A673 (cell line): ENCODE data around the gene HCK. TPM values are rescaled to one million over a fixed set of nuclear protein-coding genes. Genes with fewer than 3 reads are reported as not detected.

Experiments used
- BruUV-seq: library from RNA; stranded (reverse); fragments of 400-500 nt; replicated peaks from 2 replicates; lab custom pipeline; 2021; lab: Mats Ljungman, UMichigan
- CTCF ChIA-PET: fragments of 300-600 bp; sonication (Branson Sonifier 250); formaldehyde crosslinking; loops from one replicate; lab custom pipeline; 2022; ENCODE audit warnings: antibody characterized with exemption; lab: Charles Lee
- POLR2A ChIA-PET: fragments of 300-600 bp; sonication (Branson Sonifier 250); formaldehyde crosslinking; loops from one replicate; lab custom pipeline; 2022; ENCODE audit warnings: antibody characterized with exemption; ENCODE audit not compliant: low non-redundant PET; lab: Charles Lee
- DNase-seq: peaks from one replicate; pipeline ENCODE4 v3.0.0-alpha.2; 2015; ENCODE audit warnings: low spot score
- H3K27ac ChIP-seq: fragments of 200-600 bp; sonication (generic); 2 replicates; pipeline ENCODE4 v1.5.1; 2016; ENCODE audit warnings: mixed run types, low read depth, mild to moderate bottlenecking, mixed read lengths, antibody characterized with exemption, low read length; ENCODE audit not compliant: poor library complexity, severe bottlenecking
- H3K27me3 ChIP-seq: fragments of 200-600 bp; sonication (generic); replicated peaks from 2 replicates; pipeline ENCODE4 v1.6.1; 2017; ENCODE audit warnings: mixed run types, low read depth, mild to moderate bottlenecking, mixed read lengths, antibody characterized with exemption, low read length; ENCODE audit not compliant: insufficient read depth, poor library complexity
- H3K36me3 ChIP-seq: fragments of 200-600 bp; sonication (generic); 2 replicates; pipeline ENCODE4 v1.6.1; 2016; ENCODE audit warnings: mixed run types, mild to moderate bottlenecking, mixed read lengths, antibody characterized with exemption, low read length; ENCODE audit not compliant: insufficient read depth, poor library complexity, severe bottlenecking
- H3K4me1 ChIP-seq: fragments of 200-600 bp; sonication (generic); 2 replicates; pipeline ENCODE4 v1.6.1; 2017; ENCODE audit warnings: mixed run types, mild to moderate bottlenecking, mixed read lengths, antibody characterized with exemption, low read length; ENCODE audit not compliant: insufficient read depth, poor library complexity, severe bottlenecking
- H3K4me3 ChIP-seq: fragments of 200-600 bp; sonication (generic); 2 replicates; pipeline ENCODE4 v1.5.1; 2016; ENCODE audit warnings: low read depth, mixed run types, mild to moderate bottlenecking, mixed read lengths, low read length; ENCODE audit not compliant: poor library complexity, severe bottlenecking
- H3K9me3 ChIP-seq: fragments of 200-600 bp; sonication (generic); 2 replicates; pipeline ENCODE4 v1.6.1; 2016; ENCODE audit warnings: mixed run types, low read depth, mild to moderate bottlenecking, mixed read lengths, antibody characterized with exemption, low read length; ENCODE audit not compliant: poor library complexity, severe bottlenecking
- EZH2 ChIP-seq: fragments of 200-600 bp; sonication (generic); IDR thresholded peaks from 2 replicates; pipeline ENCODE4 v1.6.1; 2017; ENCODE audit warnings: borderline replicate concordance, low read depth, mild to moderate bottlenecking, mixed read lengths, antibody characterized with exemption, low read length; ENCODE audit not compliant: poor library complexity, severe bottlenecking
- intact Hi-C: fragments of 100-400 bp; cut with micrococcal nuclease; formaldehyde crosslinking; loops from one replicate; pipeline ENCODE4 v1.10.0; 2022; ENCODE audit not compliant: unreplicated experiment
- total RNA-seq: library from RNA; stranded (reverse); gene quantifications from 2 replicates; pipeline ENCODE4 v1.2.3, GENCODE V29; 2021
- TF ChIP-seq, protein P1 (sequence below): fragments of 300-800, 200-600 bp; sonication (generic); conservative IDR thresholded peaks from 2 replicates; pipeline ENCODE4 v1.5.1; 2017; ENCODE audit warnings: low read depth, mild to moderate bottlenecking, antibody characterized with exemption, low read length, moderate library complexity, mixed read lengths

Gene HCK
- total RNA-seq, 1 experiment from 2014 or later: not detected

DNA sequence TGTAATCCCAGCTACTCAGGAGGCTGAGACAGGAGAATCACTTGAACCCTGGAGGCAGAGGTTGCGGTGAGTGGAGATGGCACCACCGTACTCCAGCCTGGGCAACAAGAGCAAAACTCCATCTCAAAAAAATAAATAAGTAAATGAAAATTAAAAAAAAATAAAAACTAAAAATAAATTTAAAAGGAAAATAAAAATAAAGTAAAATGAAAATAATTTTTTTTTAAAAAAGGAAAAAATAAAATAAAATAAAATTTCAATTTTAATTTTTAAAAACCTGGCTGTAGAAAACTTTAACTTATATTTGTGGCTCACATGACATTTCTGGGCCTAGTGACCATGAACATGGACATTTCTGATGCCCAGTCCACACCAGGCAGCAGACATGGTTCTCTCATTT, 16.1 kb downstream of the HCK start:
- Histone ChIP-seq H3K9me3 (no peaks in the 10 kb centered on the region), H3K27ac (no peak overlapping the region), H3K27me3 (no peaks in the 10 kb centered on the region), H3K4me1 (no peaks in the 10 kb centered on the region), H3K36me3 (no peaks in the 10 kb centered on the region), H3K4me3 (no peak overlapping the region)
- DNase-seq: no peak
- no TSS peak for BruUV-seq
- ChIA-PET POLR2A (no interaction called here), CTCF (no interaction called here)
- intact Hi-C loops: no loop called here
- TF ChIP-seq, protein P1, sequence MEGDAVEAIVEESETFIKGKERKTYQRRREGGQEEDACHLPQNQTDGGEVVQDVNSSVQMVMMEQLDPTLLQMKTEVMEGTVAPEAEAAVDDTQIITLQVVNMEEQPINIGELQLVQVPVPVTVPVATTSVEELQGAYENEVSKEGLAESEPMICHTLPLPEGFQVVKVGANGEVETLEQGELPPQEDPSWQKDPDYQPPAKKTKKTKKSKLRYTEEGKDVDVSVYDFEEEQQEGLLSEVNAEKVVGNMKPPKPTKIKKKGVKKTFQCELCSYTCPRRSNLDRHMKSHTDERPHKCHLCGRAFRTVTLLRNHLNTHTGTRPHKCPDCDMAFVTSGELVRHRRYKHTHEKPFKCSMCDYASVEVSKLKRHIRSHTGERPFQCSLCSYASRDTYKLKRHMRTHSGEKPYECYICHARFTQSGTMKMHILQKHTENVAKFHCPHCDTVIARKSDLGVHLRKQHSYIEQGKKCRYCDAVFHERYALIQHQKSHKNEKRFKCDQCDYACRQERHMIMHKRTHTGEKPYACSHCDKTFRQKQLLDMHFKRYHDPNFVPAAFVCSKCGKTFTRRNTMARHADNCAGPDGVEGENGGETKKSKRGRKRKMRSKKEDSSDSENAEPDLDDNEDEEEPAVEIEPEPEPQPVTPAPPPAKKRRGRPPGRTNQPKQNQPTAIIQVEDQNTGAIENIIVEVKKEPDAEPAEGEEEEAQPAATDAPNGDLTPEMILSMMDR: no peak
- no peak for TF ChIP-seq EZH2

DNA sequence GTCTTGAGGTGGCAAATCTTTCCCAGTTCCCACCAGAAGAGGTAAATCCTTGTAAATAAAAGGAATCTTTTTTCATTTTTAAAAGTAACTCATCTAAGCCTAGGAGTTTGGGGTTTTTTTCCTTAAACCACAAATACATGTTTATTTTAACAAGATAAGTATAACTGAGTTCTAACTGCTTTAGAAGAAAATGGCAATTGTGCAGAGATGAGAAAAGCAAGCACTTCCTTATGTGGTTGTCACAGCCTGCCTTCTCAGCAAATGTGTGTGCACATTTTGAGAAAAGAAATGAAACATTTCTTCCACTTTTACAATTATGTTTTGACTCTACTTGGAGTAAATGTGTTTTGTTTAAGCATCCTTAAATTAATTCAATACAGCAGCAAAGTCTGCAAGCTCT, 17.7 kb downstream of the HCK start:
- BruUV-seq: no TSS peak
- POLR2A ChIA-PET: no interaction called here
- intact Hi-C loops: no loop called here
- H3K36me3 ChIP-seq: no peaks in the 10 kb centered on the region
- TF ChIP-seq EZH2: no peak
- TF ChIP-seq, protein P1: no peak
- no peak overlapping the region for H3K4me3 ChIP-seq
- no peak overlapping the region for H3K27ac ChIP-seq
- peaks cover 5% of the 10 kb centered on the region for H3K27me3 ChIP-seq
- no peaks in the 10 kb centered on the region for H3K9me3 ChIP-seq
- no peaks in the 10 kb centered on the region for H3K4me1 ChIP-seq
- DNase-seq: no peak
- CTCF ChIA-PET: no interaction called here

DNA sequence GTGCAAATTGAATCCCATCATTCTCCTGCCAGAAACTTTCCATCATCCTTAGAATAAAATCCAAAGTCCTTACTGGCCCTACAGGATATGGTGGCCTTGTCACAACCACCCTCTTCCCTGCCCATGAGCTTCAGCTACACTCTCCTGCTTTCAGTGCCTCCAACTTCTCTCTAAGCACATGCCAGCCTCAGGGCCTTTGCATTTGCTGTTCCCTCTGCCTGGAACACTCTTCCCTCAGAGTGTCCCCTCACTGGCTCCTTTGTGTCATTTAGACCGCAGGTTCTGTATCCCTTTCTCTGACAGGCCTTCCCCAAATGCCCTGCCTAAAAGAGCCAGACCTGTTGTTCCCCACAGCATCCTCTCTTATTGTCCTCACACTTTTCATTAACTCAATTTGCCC, 18.2 kb downstream of the HCK start:
- Histone ChIP-seq H3K9me3 (no peaks in the 10 kb centered on the region), H3K27ac (no peak overlapping the region), H3K36me3 (no peaks in the 10 kb centered on the region), H3K27me3 (peaks cover 9% of the 10 kb centered on the region), H3K4me3 (no peak overlapping the region), H3K4me1 (no peaks in the 10 kb centered on the region)
- BruUV-seq: no TSS peak
- ChIA-PET CTCF (no interaction called here), POLR2A (no interaction called here)
- intact Hi-C loops: no loop called here
- DNase-seq: no peak
- TF ChIP-seq EZH2: no peak
- TF ChIP-seq, protein P1: no peak
